Loucy (cell line): ENCODE results near the gene ATF6.

Source experiments
- EZH2phosphoT487 ChIP-seq: fragments of 200-600 bp; IDR thresholded peaks from 2 replicates; pipeline ENCODE4 v1.6.1; 2018; ENCODE audit warnings: antibody characterized with exemption, mild to moderate bottlenecking, moderate library complexity, borderline replicate concordance
- TF ChIP-seq, protein P1 (sequence below): fragments of 200-600 bp; sonication (generic); conservative IDR thresholded peaks from 2 replicates; pipeline ENCODE4 v1.5.1; 2014; ENCODE audit warnings: mild to moderate bottlenecking, antibody characterized with exemption, low read length

GRCh38 chr1:161981126-161981525, 215.0 kb downstream of the ATF6 start:
- TF ChIP-seq, protein P1, sequence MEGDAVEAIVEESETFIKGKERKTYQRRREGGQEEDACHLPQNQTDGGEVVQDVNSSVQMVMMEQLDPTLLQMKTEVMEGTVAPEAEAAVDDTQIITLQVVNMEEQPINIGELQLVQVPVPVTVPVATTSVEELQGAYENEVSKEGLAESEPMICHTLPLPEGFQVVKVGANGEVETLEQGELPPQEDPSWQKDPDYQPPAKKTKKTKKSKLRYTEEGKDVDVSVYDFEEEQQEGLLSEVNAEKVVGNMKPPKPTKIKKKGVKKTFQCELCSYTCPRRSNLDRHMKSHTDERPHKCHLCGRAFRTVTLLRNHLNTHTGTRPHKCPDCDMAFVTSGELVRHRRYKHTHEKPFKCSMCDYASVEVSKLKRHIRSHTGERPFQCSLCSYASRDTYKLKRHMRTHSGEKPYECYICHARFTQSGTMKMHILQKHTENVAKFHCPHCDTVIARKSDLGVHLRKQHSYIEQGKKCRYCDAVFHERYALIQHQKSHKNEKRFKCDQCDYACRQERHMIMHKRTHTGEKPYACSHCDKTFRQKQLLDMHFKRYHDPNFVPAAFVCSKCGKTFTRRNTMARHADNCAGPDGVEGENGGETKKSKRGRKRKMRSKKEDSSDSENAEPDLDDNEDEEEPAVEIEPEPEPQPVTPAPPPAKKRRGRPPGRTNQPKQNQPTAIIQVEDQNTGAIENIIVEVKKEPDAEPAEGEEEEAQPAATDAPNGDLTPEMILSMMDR: no peak
- no peak for TF ChIP-seq EZH2phosphoT487
